Raji (cell line): ENCODE measurements around the gene LCAT.

Experiments
- POLR2A ChIP-seq: IDR thresholded peaks from 2 replicates; pipeline ENCODE4 v1.6.1; 2011; ENCODE audit warnings: low read depth, low read length, control low read depth; ENCODE audit not compliant: insufficient read depth

LCAT gene

DNA sequence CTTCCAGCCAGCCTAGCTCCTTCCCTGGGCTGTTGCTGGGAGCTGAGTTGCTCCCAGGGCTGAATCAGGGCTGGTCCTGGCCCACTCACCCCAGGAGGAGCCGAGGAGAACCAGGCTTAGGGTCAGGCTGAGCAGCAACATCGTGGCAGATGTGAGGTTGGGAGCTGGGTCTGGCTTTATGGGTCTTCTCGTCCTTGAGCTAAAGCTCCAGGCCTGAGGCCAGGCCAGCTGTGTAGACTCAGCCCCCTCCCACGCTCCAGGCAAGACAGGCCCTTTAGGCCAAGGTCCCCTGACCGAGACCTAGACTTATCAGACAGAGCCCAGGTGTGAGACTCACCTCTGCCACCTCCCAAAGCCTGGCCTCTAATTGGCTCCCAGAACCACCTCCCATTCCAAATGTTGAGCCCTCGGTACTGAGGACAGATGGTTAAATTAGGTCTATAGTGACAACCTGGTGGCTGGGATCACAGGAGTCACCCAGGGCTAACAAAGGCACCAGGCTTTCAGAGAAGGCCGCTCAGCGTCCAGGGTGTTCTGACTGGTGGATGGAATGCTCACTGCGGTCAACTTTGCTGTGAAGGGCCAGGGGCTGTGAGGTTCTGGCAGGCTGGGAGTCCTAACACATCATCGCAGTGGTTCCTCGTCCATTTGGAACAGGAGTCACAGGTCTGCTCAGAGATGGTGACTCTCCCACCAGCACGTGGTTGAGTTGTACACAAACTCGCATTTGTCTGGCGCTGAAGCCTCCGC, 12.0 kb downstream of the LCAT start, which contains the start of gene CTRL:
TSS of gene CTRL (minus strand) at position 151 of the 750 bp plus-strand sequence. CDS start at position 141, 10 bp downstream.
- peak; percentile 31; the same call in 1 of the 2 replicates for TF ChIP-seq POLR2A

DNA sequence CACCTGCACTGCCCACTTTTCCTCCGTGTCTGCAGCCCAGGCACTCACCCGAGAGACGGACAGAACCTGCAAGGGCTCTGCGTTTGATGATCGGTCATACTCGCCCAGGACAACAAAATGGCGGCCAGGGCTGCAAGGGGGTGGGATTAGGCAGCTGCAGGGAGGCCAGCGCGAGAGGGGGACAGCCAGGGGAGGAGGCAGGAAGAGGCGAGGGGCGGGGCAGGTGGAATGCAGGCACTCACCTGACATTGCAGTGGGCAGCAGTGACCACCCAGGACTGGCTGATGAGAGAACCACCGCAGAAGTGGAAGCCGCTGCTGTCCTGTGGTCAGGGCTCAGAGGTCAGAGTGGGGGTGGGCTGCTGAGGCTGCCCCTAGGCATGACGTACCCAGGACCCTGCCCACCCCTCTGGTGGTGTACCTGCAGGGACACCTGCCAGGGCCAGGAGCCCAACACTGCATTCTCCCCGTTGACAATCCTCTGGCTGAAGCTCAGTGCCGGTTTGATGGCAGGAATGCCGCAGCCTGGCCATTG, 13.2 kb downstream of the LCAT start:
- no peak for TF ChIP-seq POLR2A

DNA sequence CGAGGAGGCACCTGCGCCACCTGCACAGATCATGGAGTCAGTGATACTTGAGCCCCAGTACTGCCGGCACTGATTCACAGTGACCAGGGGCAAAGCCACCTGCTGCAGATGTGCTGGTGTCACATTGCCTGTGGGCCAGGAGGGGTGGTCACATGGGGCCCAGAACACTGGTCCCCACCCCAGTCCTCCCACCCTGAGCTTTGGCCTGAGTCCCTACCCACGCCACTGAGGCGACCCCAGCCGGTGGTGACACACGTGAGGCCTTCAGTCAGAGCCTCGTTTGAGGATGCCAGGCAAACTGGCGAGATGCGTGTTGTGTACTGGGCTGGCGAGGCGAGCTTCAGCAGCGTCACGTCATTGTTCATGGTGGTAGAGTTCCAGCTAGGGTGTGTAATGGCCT, 13.7 kb downstream of the LCAT start:
- TF ChIP-seq POLR2A = no peak

DNA sequence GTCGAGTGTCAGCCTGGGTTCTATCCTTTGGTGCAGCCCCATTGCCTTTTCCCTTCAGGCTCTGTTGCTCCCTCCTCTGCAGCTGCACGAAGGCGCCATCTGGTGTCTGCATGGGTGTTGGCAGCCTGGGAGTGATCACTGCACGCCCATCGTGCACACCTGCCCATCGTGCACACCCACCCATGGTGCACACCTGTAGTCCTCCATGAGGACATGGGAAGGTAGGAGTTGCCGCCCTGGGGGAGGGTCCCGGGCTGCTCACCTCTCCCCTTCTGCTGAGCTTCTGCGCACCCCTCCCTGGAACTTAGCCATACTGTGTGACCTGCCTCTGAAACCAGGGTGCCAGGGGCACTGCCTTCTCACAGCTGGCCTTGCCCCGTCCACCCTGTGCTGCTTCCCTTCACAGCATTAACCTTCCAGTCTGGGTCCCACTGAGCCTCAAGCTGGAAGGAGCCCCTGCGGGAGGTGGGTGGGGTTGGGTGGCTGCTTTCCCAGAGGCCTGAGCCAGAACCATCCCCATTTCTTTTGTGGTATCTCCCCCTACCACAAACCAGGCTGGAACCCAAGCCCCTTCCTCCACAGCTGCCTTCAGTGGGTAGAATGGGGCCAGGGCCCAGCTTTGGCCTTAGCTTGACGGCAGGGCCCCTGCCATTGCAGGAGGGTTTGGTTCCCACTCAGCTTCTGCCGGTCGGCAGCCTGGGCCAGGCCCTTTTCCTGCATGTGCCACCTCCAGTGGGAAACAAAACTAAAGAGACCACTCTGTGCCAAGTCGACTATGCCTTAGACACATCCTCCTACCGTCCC, 15.2 kb downstream of the LCAT start:
- TF ChIP-seq POLR2A = peak; percentile 34

DNA sequence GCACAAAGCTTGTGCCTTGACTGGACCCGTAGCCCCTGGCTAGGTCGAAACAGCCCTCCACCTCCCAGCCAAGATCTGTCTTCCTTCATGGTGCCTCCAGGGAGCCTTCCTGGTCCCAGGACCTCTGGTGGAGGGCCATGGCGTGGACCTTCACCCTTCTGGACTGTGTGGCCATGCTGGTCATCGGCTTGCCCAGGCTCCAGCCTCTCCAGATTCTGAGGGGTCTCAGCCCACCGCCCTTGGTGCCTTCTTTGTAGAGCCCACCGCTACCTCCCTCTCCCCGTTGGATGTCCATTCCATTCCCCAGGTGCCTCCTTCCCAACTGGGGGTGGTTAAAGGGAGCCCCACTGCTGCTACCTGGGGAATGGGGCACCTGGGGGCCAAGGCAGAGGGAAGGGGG, 15.8 kb downstream of the LCAT start:
- no peak; the same call in 1 of the 2 replicates for TF ChIP-seq POLR2A

DNA sequence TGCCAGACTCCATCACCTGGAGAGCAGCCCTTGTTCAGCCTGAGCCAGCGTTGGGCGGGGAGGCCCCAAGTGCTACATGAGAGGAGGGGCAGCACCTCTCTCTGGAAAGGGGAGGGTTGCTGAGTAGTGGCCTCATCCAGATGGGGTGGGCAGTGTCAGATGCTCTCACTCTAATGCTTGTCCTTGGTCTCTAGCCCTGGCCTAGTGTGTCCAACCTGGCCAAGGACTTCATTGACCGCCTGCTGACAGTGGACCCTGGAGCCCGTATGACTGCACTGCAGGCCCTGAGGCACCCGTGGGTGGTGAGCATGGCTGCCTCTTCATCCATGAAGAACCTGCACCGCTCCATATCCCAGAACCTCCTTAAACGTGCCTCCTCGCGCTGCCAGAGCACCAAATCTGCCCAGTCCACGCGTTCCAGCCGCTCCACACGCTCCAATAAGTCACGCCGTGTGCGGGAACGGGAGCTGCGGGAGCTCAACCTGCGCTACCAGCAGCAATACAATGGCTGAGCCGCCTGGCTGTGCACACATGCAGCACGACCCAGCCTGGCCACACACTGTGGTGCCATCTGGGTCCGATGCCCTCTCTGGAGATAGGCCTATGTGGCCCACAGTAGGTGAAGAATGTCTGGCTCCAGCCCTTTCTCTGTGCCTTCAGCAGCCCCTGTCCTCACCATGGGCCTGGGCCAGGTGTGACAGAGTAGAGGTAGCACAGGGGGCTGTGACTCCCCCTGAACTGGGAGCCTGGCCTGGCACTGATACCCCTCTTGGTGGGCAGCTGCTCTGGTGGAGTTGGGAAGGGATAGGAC, 16.6 kb downstream of the LCAT start:
- TF ChIP-seq POLR2A = no peak

DNA sequence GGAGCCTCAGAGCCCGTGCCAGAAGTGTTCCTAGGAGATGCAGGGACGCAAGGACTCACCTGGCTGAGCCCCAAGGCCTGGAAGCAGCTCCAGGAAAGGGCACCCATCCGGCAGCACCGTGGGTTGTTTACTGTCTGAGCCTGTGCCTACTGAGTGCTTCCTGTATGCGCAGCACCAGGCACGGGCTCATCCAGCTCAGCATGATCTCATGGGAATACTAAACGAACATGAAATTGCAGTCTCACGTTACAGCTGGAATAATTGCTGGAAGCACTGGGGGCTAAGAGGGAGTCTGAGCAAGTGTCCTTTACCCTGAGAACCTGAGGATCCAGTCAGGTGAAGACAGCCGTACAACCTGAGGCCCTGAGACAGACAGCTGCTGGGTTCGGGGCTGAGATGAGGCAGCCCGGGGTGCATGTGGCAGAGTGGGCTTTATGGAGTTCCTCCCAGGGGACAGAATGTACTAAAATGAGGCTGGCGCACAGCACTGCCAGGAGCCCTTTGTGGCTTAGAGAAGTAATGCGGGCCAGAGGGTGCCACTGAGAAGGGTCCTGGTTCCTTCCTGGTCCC, 17.7 kb downstream of the LCAT start:
- TF ChIP-seq POLR2A = no peak

DNA sequence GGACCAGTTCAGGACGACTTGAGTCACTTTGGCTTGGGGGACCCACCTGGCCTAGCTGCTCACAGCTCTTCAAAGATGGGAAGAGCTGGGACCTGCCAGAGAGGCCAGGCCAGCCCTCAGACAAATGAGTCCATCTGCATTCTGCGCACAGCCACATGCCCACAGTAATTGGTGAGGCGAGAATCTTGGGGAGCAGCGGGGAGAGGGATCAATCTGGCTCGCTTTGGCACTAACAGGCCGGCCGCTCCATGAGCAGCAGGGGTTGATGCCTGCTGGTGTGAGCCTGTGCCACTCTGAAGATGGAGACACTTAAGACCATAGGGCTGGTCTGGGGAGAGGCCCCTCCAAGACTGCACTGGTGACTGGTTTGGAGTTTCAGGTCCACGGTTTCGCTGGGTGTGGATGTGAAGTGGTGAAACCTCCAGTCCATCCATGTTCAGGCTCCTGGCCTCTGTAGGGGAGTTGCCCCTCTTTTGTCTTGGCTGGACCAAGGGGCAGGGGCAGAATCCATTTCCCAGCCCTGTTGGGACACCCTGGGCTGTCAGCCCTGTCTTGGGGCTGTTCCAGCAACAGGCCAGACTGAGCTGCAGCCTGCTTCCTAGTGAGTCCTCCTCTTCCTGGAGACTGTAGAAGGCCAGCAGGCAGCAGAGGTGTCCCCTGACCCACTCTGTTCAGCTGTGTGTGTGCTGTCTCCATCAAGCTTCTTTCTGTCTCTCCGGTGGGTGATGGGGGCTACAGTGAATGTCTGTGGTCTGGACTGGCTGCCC, 19.6 kb downstream of the LCAT start:
- no peak for TF ChIP-seq POLR2A

DNA sequence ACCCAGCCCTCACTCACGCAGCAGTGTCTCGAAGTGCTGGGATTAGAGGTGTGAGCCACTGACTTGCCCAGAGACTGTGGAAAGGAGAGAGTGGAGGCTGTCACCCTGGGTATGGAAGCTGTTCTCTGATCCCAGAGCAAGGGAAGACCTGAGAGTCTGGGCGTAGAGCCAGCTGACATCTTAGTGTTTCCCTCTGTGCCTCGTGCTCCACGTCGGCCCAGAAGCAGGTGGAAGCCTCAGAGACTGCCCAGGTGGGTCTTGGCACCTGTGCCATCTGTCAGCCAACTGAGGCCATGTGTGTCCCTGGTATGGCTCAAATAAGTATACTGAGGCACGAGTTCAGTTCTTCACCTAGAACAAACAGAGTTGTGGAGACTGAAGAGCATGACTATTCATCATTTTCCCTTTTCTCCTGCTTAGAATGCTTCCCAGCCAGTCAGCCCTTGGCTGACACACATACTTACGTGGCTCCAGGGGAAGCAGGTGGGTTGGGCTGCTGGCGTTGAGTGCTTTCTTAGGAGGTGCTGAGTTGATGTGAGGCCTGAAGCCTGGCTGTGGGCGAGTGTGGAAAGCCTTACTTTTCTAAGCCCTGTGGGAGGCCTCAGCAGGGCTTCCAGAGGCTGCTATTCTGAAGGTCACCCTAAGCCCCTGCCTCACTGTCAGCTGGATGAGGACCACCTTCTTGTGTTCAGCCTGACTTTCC, 20.4 kb downstream of the LCAT start:
- no peak for TF ChIP-seq POLR2A

DNA sequence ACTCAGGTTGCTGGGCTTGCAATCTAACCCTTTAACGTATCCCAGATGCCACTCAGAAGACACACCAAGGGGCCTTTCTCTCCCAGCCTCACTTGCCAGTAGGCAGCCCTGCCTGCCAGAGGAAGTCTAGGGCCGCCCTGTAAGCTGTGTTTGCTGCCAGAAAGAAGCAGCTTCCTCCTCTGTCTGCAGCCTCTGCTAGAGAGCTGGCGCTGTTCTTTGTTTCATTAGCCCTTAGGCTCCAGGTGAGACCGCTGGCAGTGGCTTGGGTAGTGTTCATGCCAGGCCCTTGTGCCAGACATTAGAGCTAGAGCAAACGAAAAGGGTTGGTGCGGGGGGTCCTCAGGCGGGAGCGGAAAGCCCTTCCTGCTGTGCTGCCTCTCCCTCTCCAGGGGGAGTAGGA, 21.2 kb downstream of the LCAT start:
- TF ChIP-seq POLR2A = no peak

DNA sequence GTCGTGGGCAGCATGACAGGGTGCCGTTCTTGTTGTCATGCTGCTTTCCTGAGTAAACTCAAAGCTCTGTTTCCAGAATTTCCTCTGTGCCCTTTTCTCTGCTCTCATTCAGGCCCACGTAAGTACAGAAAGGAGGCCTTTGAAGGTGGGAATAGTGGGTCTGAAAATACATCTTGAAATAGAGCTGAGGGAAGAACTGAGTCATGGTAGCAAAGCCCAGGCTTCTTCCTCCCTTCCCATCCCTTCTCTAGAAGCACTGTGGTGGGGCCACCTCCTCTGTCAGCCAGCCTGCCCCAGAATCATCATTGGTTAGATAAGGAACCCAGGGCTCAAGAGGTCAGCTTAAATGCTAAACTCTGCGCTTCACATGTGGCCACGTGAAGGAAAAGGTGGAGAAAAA, 21.7 kb downstream of the LCAT start:
- no peak for TF ChIP-seq POLR2A

DNA sequence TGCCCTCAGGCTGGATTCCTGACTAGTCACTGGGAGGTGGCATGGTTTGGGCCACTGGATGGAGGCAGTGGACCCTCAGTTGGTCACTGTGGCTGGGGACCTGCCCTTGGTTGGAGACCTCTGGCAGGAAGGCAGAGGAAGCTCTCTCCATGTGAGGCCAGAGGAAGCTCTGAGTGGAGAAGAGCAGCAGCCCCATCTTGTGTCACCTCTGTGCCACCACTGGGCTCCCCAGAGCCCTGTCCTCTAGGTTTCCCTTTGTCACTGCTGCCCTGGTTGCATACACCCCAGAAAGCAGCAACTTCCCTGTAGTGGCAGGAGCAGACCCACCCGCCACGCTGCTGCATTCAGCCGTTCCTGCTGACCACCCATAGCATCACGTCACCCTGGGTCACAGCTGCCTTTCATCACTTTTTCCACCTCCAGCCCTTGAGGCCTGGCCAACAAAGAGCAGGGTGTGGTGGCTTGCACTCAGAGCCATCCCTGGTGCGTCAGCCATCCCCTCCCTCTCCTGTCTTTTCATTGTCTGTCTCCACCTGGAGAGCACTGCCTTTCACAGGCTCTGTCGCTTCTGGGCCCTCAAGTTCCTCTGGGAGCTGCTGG, 24.2 kb downstream of the LCAT start:
- TF ChIP-seq POLR2A = no peak

DNA sequence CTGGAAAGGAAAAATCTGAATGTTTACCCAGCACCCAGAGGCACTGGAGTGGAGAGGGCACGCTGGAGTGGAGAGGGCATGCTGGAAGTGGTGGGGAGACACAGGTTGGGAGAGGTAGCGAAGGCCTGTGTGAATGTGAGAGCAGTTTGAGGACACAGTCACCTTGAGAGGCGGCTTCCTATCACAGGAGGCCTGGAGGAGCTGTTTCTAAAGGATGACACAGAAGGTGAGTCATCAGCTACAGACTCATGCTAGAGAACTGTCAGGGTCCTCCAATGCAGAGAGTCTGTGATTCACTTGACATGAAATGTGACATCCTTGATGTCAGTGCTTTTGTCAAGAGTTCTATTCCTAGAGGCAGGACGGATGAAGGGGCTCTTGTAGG, 26.1 kb downstream of the LCAT start:
- TF ChIP-seq POLR2A = no peak
